Naive thymus-derived CD4-positive, alpha-beta T cell (primary cell): ENCODE measurements around the gene VAMP1. TPM values are rescaled to one million over a fixed set of nuclear protein-coding genes. Genes with fewer than 3 reads are reported as not detected.
"Not testable (repeated sequence)": the region's sequence is repeated elsewhere in the genome, so short reads cannot be mapped to it uniquely, and the experiment has no call there.

ENCODE experiments used
- ATAC-seq: fragments of 150-1000 bp; cut with Tn5 transposase; 2 replicates; pipeline ENCODE4 v1.10.0; 2021; ENCODE audit warnings: mild to moderate bottlenecking, moderate library complexity
- CTCF ChIA-PET: fragments of 350-600 bp; sonication (Branson Sonifier 250); formaldehyde crosslinking; loops from one replicate; lab custom pipeline; 2021; ENCODE audit warnings: antibody characterized with exemption; lab: Charles Lee
- POLR2A ChIA-PET: fragments of 350-600 bp; sonication (Branson Sonifier 250); formaldehyde crosslinking; loops from one replicate; lab custom pipeline; 2021; ENCODE audit warnings: antibody characterized with exemption, inconsistent platforms; lab: Charles Lee
- DNase-seq, 9 donors: peaks; one replicate each; pipeline versions ENCODE4 v3.0.0 to v3.0.0-alpha.2; 2020 to 2022; ENCODE audit warnings: mixed read lengths in 1 of 9
- H3K27ac ChIP-seq: one replicate; pipeline ENCODE4 v1.7.0; 2013; ENCODE audit warnings: mild to moderate bottlenecking, low read depth, low read length, moderate library complexity
- H3K27me3 ChIP-seq, 2 donors: one replicate each; pipeline ENCODE4 v1.7.0; 2013; ENCODE audit warnings: low read length in 2 of 2, mild to moderate bottlenecking in 2 of 2, moderate library complexity in 2 of 2; ENCODE audit not compliant: control insufficient read depth in 2 of 2, insufficient read depth in 2 of 2
- H3K36me3 ChIP-seq, 3 experiments: 1 replicate in 2 of 3; 2 replicates in 1 of 3; pipeline ENCODE4 v1.7.0; 2013; ENCODE audit warnings: low read length in 3 of 3, mild to moderate bottlenecking in 3 of 3, moderate library complexity in 1 of 3; ENCODE audit not compliant: insufficient read depth in 3 of 3, control insufficient read depth in 2 of 3
- H3K4me1 ChIP-seq, 2 donors: one replicate each; pipeline ENCODE4 v1.7.0; 2013; ENCODE audit warnings: low read length in 2 of 2, mild to moderate bottlenecking in 2 of 2, moderate library complexity in 1 of 2; ENCODE audit not compliant: control insufficient read depth in 2 of 2, insufficient read depth in 2 of 2
- H3K4me3 ChIP-seq: 2 replicates; pipeline ENCODE4 v1.7.0; 2013; ENCODE audit warnings: mild to moderate bottlenecking, low read length
- H3K9me3 ChIP-seq, 3 experiments: 1 replicate in 2 of 3; 2 replicates in 1 of 3; pipeline ENCODE4 v1.7.0; 2013; ENCODE audit warnings: low read length in 3 of 3; ENCODE audit not compliant: control insufficient read depth in 2 of 3
- H3K27ac Mint-ChIP-seq, 9 donors: one replicate each; pipeline ENCODE4 v1.8.0; 2020 to 2022; ENCODE audit warnings: mixed read lengths in 9 of 9, mild to moderate bottlenecking in 8 of 9, moderate library complexity in 5 of 9, inconsistent platforms in 2 of 9
- H3K27me3 Mint-ChIP-seq, 5 donors: one replicate each; pipeline ENCODE4 v1.8.0; 2021 to 2022; ENCODE audit warnings: mixed read lengths in 5 of 5, mild to moderate bottlenecking in 1 of 5
- H3K36me3 Mint-ChIP-seq, 5 donors: one replicate each; pipeline ENCODE4 v1.8.0; 2020 to 2022; ENCODE audit warnings: mixed read lengths in 5 of 5, mild to moderate bottlenecking in 3 of 5, inconsistent platforms in 1 of 5
- H3K4me1 Mint-ChIP-seq, 7 donors: one replicate each; pipeline ENCODE4 v1.8.0; 2020 to 2022; ENCODE audit warnings: mixed read lengths in 7 of 7, mild to moderate bottlenecking in 3 of 7, inconsistent platforms in 1 of 7
- H3K4me3 Mint-ChIP-seq, 10 donors: one replicate each; pipeline ENCODE4 v1.8.0; 2020 to 2022; ENCODE audit warnings: mild to moderate bottlenecking in 10 of 10, mixed read lengths in 10 of 10, moderate library complexity in 6 of 10, inconsistent platforms in 2 of 10
- H3K9me3 Mint-ChIP-seq, 11 donors: one replicate each; pipeline ENCODE4 v1.8.0; 2020 to 2022; ENCODE audit warnings: mixed read lengths in 11 of 11, mild to moderate bottlenecking in 4 of 11, inconsistent platforms in 1 of 11, moderate library complexity in 1 of 11
- intact Hi-C, 2 donors: fragments of 100-400 bp; cut with micrococcal nuclease; formaldehyde crosslinking; loops; one replicate each; pipeline ENCODE4 v1.15.1; 2023
- polyA plus RNA-seq, 2 donors: library from polyadenylated mRNA; unstranded; fragments of 300-500 nt; fragmentation: Illumina TruSeq; gene quantifications; one replicate each; pipeline ENCODE4 v1.2.3, GENCODE V29; 2021
- total RNA-seq, 6 experiments: library from RNA in 5 of 6; stranded (reverse) in 5 of 6; gene quantifications; 1 replicate in 5 of 6; 2 replicates in 1 of 6; pipeline ENCODE4 v1.2.3 and lab custom pipeline; 2021 to 2026

The VAMP1 gene
- total and polyA plus RNA-seq, 7 experiments from 2014 or later: 10.9 to 123 (median 41.0) TPM

DNA sequence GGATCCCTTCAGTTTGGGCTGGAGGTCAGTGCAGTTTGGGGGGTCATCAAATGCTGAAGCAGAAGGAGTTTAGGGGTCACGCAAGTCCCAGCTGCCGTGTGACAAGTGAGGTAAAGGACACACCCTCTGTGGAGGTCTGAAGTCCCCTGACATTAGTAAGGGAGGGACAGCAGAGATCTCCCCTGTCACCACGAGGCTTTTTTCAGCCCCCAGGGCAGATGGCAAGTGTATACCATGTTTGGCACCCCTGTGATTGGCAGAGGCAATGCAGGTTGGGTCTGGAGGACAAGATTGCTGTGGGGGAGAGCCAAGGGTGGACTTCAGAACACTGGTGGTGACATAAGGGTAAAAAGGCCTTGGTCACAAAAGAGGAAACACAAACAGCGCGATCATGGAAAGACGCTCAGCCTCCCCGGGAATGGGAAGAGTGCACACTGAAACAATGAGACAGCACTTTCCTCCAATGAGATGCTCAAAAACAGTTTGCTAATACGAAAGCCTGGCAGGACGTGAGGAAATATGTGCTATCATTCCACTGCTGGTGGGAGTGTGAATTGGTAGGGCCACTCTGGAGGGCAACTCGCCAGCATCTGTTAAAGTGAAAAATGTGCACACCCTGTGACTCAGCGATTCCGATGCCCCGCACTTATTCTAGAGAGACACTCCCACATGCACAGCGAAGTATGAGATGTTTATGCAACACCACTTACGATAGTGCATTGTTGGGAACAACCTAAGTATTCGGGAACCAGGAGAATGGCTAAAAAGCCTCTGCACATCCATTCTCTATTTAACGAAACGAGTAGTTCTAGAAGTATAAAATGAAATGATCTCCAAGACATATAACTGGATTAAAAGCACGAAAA is 40.1 kb downstream of the VAMP1 start:
- no peaks in the 10 kb centered on the region for H3K27me3 ChIP-seq
- ChIA-PET POLR2A (interaction anchor here (0.6 kb wide), 1 partner anchor 29 kb away, joined by 3 read pairs; no protein-coding TSS in a partner anchor), CTCF (no interaction called here)
- H3K27ac ChIP-seq: no peak overlapping the region
- H3K9me3 ChIP-seq: no peaks in the 10 kb centered on the region
- peak overlapping the region; percentile 32 to 93 (median 81) for H3K27ac Mint-ChIP-seq
- H3K27me3 Mint-ChIP-seq: no peaks in the 10 kb centered on the region
- peak overlapping the region in 9 of 10 donors; percentile 17 to 57 (median 46) for H3K4me3 Mint-ChIP-seq
- H3K36me3 ChIP-seq: no peaks in the 10 kb centered on the region
- peaks cover 42 to 82% (median 72%) of the 10 kb centered on the region in 7 donors for H3K4me1 Mint-ChIP-seq
- peaks cover 40 to 48% of the 10 kb centered on the region in 2 donors for H3K4me1 ChIP-seq
- H3K36me3 Mint-ChIP-seq: no peaks in the 10 kb centered on the region
- ATAC-seq: peak; percentile 31
- H3K9me3 Mint-ChIP-seq: no peaks in the 10 kb centered on the region
- DNase-seq: peak in 2 of 9 donors; percentile 26 to 52
- intact Hi-C loops: no loop called here
- no peak overlapping the region for H3K4me3 ChIP-seq

DNA sequence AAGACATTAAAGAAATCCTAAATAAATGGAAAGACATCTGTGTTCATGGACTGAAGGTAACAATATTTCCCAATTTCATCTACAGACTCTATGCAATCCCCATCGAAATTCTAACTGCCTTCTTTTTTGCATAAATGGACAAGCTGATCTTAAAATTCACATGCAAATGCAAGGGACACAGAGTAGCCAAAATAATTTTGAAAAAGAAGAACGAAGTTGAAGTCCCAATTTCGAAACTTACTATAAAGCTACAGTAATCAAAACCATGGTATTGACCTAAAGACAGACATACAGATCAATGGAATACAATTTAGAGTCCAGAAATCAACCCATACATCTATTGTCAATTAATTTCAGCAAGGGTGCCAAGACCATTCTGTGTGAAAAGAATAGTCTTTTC is 42.2 kb downstream of the VAMP1 start:
- peaks cover 27 to 79% (median 67%) of the 10 kb centered on the region in 7 donors for H3K4me1 Mint-ChIP-seq

DNA sequence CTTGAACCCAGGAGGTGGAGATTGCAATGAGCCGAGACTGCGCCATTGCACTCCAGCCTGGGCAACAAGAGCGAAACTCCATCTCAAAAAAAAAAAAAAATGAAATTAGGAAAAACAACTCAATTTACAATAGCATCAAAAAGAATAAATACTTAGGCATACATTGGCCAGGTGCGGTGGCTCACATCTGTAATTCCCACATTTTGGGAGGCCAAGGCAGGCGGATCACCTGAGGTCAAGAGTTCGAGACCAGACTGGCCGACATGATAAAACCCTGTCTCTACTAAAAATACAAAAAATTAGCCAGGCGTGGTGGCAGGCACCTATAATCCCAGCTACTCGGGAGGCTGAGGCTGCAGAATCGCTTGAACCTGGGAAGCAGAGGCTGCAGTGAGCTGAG is 42.7 kb downstream of the VAMP1 start:
- peak overlapping the region; percentile 79 for H3K27ac ChIP-seq
- H3K4me1 ChIP-seq: peaks cover 34 to 42% of the 10 kb centered on the region in 2 donors
- H3K36me3 ChIP-seq, H3K9me3 ChIP-seq, H3K27me3 Mint-ChIP-seq, H3K36me3 Mint-ChIP-seq, H3K4me3 ChIP-seq, ATAC-seq, H3K27me3 ChIP-seq, H3K9me3 Mint-ChIP-seq, DNase-seq: not testable (repeated sequence)
- intact Hi-C loops: loop anchor here (1.0 to 10.0 kb wide), 7 partner anchors 17 to 257 kb away; partner anchors contain the start of genes CD27 (in 2 of the 2), TAPBPL (in 2 of the 2), ING4 (in 1 of the 2) and MRPL51 (in 1 of the 2)
- peak overlapping the region in 5 of 10 donors; percentile 81 to 91 (median 84) for H3K4me3 Mint-ChIP-seq
- peak overlapping the region; percentile 96 to 100 (median 98) for H3K27ac Mint-ChIP-seq
- ChIA-PET CTCF (interaction anchor here (0.7 to 8.0 kb wide), 7 partner anchors 11 to 110 kb away, joined by 3 to 201 read pairs (median 6); partner anchors contain the start of genes GAPDH and VAMP1), POLR2A (interaction anchor here (0.7 to 8.0 kb wide), 10 partner anchors 9 to 110 kb away, joined by 3 to 237 read pairs (median 52); partner anchors contain the start of genes CD27, GAPDH, TAPBPL and TNFRSF1A)
- H3K4me1 Mint-ChIP-seq: peaks cover 22 to 77% (median 64%) of the 10 kb centered on the region in 7 donors

More for the DNA sequence above, 42.2 kb downstream of the VAMP1 start:
- H3K4me3 ChIP-seq: no peak overlapping the region
- DNase-seq (no peak), ATAC-seq (no peak)
- CTCF ChIA-PET: interaction anchor here (0.7 to 8.0 kb wide), 6 partner anchors 10 to 109 kb away, joined by 3 to 201 read pairs (median 6); partner anchors contain the start of genes GAPDH and VAMP1
- no peaks in the 10 kb centered on the region for H3K9me3 ChIP-seq
- H3K27ac Mint-ChIP-seq: peak overlapping the region; percentile 36 to 100 (median 98)
- intact Hi-C loops: loop anchor here (10.0 kb wide), 2 partner anchors 236 to 256 kb away; partner anchors contain the start of genes ING4 (in 1 of the 2) and ZNF384 (in 1 of the 2)
- no peaks in the 10 kb centered on the region for H3K36me3 Mint-ChIP-seq
- peaks cover 33 to 41% of the 10 kb centered on the region in 2 donors for H3K4me1 ChIP-seq
- no peaks in the 10 kb centered on the region for H3K9me3 Mint-ChIP-seq
- H3K27me3 Mint-ChIP-seq: no peaks in the 10 kb centered on the region
- H3K27me3 ChIP-seq: no peaks in the 10 kb centered on the region
- peak overlapping the region in 2 of 10 donors; percentile 17 to 25 for H3K4me3 Mint-ChIP-seq
- POLR2A ChIA-PET: interaction anchor here (0.7 to 8.0 kb wide), 9 partner anchors 8 to 109 kb away, joined by 3 to 237 read pairs (median 99); partner anchors contain the start of genes CD27, GAPDH, TAPBPL and TNFRSF1A
- H3K36me3 ChIP-seq: no peaks in the 10 kb centered on the region
- peak overlapping the region; percentile 79 for H3K27ac ChIP-seq

DNA sequence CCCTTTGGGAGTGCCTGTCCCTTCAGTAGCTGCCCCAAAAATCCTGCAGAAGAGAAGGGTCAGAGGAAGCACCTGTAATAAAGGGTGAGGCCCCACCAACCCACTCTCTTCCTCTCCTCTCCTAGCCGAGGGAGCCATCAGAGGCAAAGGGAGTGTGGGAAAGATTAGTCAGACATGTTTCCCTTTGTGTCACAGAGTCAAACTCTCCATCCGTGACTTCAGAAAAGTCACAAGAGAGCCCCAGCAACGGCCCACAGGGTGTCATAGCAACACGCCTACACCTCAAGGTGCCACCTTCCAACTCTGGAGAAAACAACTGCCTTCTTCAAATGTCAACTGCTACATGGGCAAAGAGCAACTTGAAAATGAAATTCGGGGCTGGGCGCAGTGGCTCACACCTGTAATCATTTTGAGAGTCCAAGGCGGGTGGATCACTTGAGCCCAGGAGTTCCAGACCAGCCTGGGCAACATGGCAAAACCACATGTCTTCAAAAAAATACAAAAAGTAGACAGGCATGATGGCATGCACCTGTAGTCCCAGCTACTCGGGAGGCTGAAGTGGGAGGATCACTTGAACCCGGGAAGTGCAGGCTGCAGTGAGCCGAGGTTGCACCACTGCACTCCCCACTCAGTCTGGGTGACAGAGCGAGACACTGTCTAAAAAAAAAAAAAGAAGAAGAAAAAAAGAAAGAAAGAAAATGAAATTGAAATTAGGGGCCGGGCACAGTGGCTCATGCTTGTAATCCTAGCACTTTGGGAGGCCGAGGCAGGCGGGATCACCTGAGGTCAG is 43.4 kb downstream of the VAMP1 start:
- Mint-ChIP-seq H3K27ac (peak overlapping the region; percentile 96 to 100 (median 98)), H3K36me3 (no peaks in the 10 kb centered on the region), H3K27me3 (no peaks in the 10 kb centered on the region), H3K9me3 (no peaks in the 10 kb centered on the region), H3K4me3 (peak overlapping the region; percentile 79 to 91 (median 84)), H3K4me1 (peaks cover 18 to 70% (median 61%) of the 10 kb centered on the region in 7 donors)
- peak; percentile 85 for ATAC-seq
- ChIA-PET POLR2A (interaction anchor here (0.7 to 8.0 kb wide), 12 partner anchors 10 to 110 kb away, joined by 3 to 237 read pairs (median 16); partner anchors contain the start of genes CD27, GAPDH, TAPBPL and TNFRSF1A), CTCF (interaction anchor here (1.1 to 8.0 kb wide), 7 partner anchors 18 to 111 kb away, joined by 4 to 201 read pairs (median 12); partner anchors contain the start of genes CD27, GAPDH and VAMP1)
- H3K36me3 ChIP-seq: no peaks in the 10 kb centered on the region
- no peaks in the 10 kb centered on the region for H3K9me3 ChIP-seq
- peaks cover 34 to 36% of the 10 kb centered on the region in 2 donors for H3K4me1 ChIP-seq
- intact Hi-C loops: loop anchor here (1.0 to 10.0 kb wide), 7 partner anchors 17 to 258 kb away; partner anchors contain the start of genes CD27 (in 2 of the 2), TAPBPL (in 2 of the 2), ING4 (in 1 of the 2) and MRPL51 (in 1 of the 2)
- H3K27me3 ChIP-seq: no peaks in the 10 kb centered on the region
- peak overlapping the region; percentile 79 for H3K27ac ChIP-seq
- peak in 8 of 9 donors; percentile 70 to 93 (median 86) for DNase-seq
- H3K4me3 ChIP-seq: peak overlapping the region; percentile 22

GRCh38 chr12:6425590-6426531 is 44.6 kb downstream of the VAMP1 start:
- intact Hi-C loops: loop anchor here (10.0 kb wide), 2 partner anchors 239 to 259 kb away; partner anchors contain the start of genes ING4 (in 1 of the 2) and ZNF384 (in 1 of the 2)
- Histone ChIP-seq H3K4me3 (no peak overlapping the region), H3K27me3 (no peaks in the 10 kb centered on the region), H3K27ac (peak overlapping the region; percentile 79), H3K36me3 (no peaks in the 10 kb centered on the region), H3K4me1 (peaks cover 34 to 36% of the 10 kb centered on the region in 2 donors), H3K9me3 (no peaks in the 10 kb centered on the region)
- POLR2A ChIA-PET: interaction anchor here (1.0 to 8.0 kb wide), 13 partner anchors 8 to 112 kb away, joined by 3 to 237 read pairs (median 8); partner anchors contain the start of genes CD27, GAPDH, MRPL51 and TAPBPL
- no peak for ATAC-seq
- H3K9me3 Mint-ChIP-seq: no peaks in the 10 kb centered on the region
- no peaks in the 10 kb centered on the region for H3K27me3 Mint-ChIP-seq
- CTCF ChIA-PET: interaction anchor here (0.7 to 8.0 kb wide), 10 partner anchors 8 to 132 kb away, joined by 3 to 201 read pairs (median 9); partner anchors contain the start of genes CD27, GAPDH, TAPBPL and VAMP1
- peak overlapping the region; percentile 96 to 100 (median 98) for H3K27ac Mint-ChIP-seq
- DNase-seq: peak in 2 of 9 donors; percentile 32 to 39
- peak overlapping the region in 8 of 10 donors; percentile 0 to 91 (median 82) for H3K4me3 Mint-ChIP-seq
- no peaks in the 10 kb centered on the region for H3K36me3 Mint-ChIP-seq
- peaks cover 18 to 61% (median 53%) of the 10 kb centered on the region in 7 donors for H3K4me1 Mint-ChIP-seq
